Esophagus squamous epithelium (tissue), 5 donors: ENCODE data around the gene GLI2. TPM values are rescaled to one million over a fixed set of nuclear protein-coding genes. Genes with fewer than 3 reads are reported as not detected.

Experiments
- DNase-seq: peaks from one replicate; lab custom pipeline; 2025; lab: John Stamatoyannopoulos, UW
- H3K27ac ChIP-seq, 4 donors: fragments of 200-600 bp; sonication (generic); one replicate each; pipeline ENCODE4 v1.5.1; 2016 to 2019; ENCODE audit warnings: mild to moderate bottlenecking in 1 of 4
- H3K27me3 ChIP-seq, 4 donors: fragments of 200-600 bp; sonication (generic); 1 replicate in 3 of 4; 2 replicates in 1 of 4; pipeline versions ENCODE4 v1.5.1 to v1.6.0; 2017 to 2021; ENCODE audit warnings: antibody characterized with exemption in 1 of 4
- H3K36me3 ChIP-seq, 3 donors: fragments of 200-600 bp; sonication (generic); one replicate each; pipeline ENCODE4 v1.5.1; 2016 to 2019
- H3K4me1 ChIP-seq, 3 donors: fragments of 200-600 bp; sonication (generic); one replicate each; pipeline ENCODE4 v1.5.1; 2017 to 2019
- H3K4me3 ChIP-seq, 4 donors: fragments of 200-600 bp; sonication (generic); 1 replicate in 3 of 4; 2 replicates in 1 of 4; pipeline ENCODE4 v1.5.1; 2016 to 2019; ENCODE audit warnings: mild to moderate bottlenecking in 2 of 4, moderate library complexity in 1 of 4
- H3K9me3 ChIP-seq, 3 donors: fragments of 200-600 bp; sonication (generic); one replicate each; pipeline ENCODE4 v1.5.1; 2016 to 2019
- POLR2A ChIP-seq, 4 donors: fragments of 450-650 bp; IDR thresholded peaks; one replicate each; pipeline ENCODE4 v1.6.1; 2017; ENCODE audit warnings: antibody characterized with exemption in 4 of 4, mild to moderate bottlenecking in 4 of 4, moderate library complexity in 3 of 4
- WGBS, 2 donors: methylation state at CpG; one replicate each; pipeline ENCODE4 v1.1.5; 2018; 5-methylcytosine and 5-hydroxymethylcytosine counted together
- intact Hi-C: fragments of 100-400 bp; cut with DNase I; formaldehyde crosslinking; loops from one replicate; pipeline ENCODE4 v1.15.0; 2022
- total RNA-seq, 4 donors: library from RNA; depleted of rRNA; stranded (reverse); fragments of >200 nt; gene quantifications; one replicate each; pipeline ENCODE4 v1.1.0, GENCODE V29; 2016
- TF ChIP-seq, protein P1 (sequence below), 6 experiments: fragments of 450-650 bp in 4 of 6; fragments of 200-600 bp in 2 of 6; sonication (generic) in 2 of 6; IDR thresholded peaks; one replicate each; pipeline ENCODE4 v1.5.1; 2016 to 2019; ENCODE audit warnings: antibody characterized with exemption in 6 of 6, mild to moderate bottlenecking in 4 of 6, moderate library complexity in 4 of 6
- donor health status: DM: yes; HTN: yes; CAD: no.

The GLI2 gene
- total RNA-seq, 4 donors from 2014 or later, result 1.1 to 2.7 (median 1.9) TPM

DNA sequence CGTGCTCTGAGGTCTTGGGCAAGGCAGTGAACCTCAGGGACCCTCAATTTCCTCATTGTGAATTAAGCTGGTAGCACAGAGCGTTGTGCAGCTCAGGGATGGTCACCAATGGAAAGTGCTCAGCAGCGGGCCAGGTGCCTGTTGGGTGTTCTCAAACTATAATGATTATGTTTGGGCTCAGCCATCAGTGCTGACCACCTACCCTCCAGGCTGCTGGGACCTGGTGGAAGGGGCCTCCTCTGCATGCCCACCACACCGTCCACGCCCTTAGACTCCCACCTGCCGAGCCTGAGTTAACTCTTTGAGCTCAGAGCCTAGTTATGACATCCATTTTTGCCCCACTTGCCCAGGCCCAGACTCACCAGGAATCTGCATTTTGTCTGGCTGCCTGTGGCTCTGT is 35.0 kb downstream of the GLI2 start:
- no peak overlapping the region for H3K27ac ChIP-seq
- no peaks in the 10 kb centered on the region for H3K9me3 ChIP-seq
- H3K4me3 ChIP-seq, result no peak overlapping the region
- 79 to 90% methylated on average over 2 to 4 of the region's 6 CpGs for whole genome bisulfite sequencing, 2 donors
- TF ChIP-seq, protein P1, sequence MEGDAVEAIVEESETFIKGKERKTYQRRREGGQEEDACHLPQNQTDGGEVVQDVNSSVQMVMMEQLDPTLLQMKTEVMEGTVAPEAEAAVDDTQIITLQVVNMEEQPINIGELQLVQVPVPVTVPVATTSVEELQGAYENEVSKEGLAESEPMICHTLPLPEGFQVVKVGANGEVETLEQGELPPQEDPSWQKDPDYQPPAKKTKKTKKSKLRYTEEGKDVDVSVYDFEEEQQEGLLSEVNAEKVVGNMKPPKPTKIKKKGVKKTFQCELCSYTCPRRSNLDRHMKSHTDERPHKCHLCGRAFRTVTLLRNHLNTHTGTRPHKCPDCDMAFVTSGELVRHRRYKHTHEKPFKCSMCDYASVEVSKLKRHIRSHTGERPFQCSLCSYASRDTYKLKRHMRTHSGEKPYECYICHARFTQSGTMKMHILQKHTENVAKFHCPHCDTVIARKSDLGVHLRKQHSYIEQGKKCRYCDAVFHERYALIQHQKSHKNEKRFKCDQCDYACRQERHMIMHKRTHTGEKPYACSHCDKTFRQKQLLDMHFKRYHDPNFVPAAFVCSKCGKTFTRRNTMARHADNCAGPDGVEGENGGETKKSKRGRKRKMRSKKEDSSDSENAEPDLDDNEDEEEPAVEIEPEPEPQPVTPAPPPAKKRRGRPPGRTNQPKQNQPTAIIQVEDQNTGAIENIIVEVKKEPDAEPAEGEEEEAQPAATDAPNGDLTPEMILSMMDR (IDR thresholded peaks at IDR 0.05), result no peak
- no peak for TF ChIP-seq POLR2A (IDR thresholded peaks at IDR 0.05)
- H3K4me1 ChIP-seq, result peaks cover 0 to 20% (median 3%) of the 10 kb centered on the region in 3 donors
- no peaks in the 10 kb centered on the region for H3K36me3 ChIP-seq
- no peak for DNase-seq
- H3K27me3 ChIP-seq, result peaks cover 0 to 10% (median 0%) of the 10 kb centered on the region in 4 donors
- intact Hi-C loops, result no loop called here

DNA sequence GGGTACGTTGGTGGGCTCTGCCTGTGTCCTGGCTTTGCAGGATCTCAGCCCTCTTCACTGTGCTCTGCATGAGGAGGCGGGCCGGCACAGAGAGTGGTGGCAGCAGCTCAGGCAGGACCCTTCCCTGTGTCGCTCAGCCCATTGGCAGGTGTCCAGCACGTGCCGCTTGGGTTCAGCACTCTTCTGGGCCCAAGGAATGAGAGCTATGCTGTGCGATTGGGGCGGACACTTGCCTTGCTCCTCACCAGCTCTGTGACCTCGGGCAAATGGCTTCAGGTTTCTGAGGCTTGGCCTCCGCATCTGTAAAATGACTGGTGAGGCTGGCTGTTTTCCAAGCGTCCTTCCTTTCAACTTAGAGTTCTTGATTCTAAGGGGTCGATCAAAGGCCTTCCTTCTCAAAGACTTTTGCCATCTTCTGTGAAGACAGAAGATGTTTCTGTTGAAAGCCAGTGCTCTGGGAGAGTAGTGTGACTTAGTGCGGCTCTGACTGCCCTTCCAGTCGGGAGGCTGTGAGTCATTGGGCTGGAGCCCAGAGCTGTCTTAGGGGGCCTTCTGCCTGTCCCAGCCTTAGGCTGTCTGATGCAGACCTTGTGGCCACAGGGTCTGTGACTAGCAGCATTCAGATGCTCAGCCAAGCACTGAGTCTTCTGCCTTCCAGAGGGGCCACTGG is 35.6 kb downstream of the GLI2 start:
- H3K9me3 ChIP-seq, result no peaks in the 10 kb centered on the region
- H3K27ac ChIP-seq, result peak overlapping the region in 2 of 4 donors; percentile 13 to 61

GRCh38 chr2:120771781-120772208 is 36.1 kb downstream of the GLI2 start:
- peaks cover 0 to 14% (median 0%) of the 10 kb centered on the region in 4 donors for H3K27me3 ChIP-seq
- peaks cover 0 to 13% (median 3%) of the 10 kb centered on the region in 3 donors for H3K4me1 ChIP-seq
- no peaks in the 10 kb centered on the region for H3K9me3 ChIP-seq
- H3K36me3 ChIP-seq, result no peaks in the 10 kb centered on the region
- TF ChIP-seq, protein P1 (IDR thresholded peaks at IDR 0.05), result no peak
- no peak for TF ChIP-seq POLR2A (IDR thresholded peaks at IDR 0.05)
- peak overlapping the region in 2 of 4 donors; percentile 13 to 52 for H3K27ac ChIP-seq
- 32 to 64% methylated on average over 3 of the region's 5 CpGs for WGBS, 2 donors
- no peak for DNase-seq
- intact Hi-C loops, result no loop called here
- H3K4me3 ChIP-seq, result no peak overlapping the region

More for the DNA sequence above, 35.6 kb downstream of the GLI2 start:
- 39 to 56% methylated on average over 4 to 10 of the region's 14 CpGs for WGBS, 2 donors
- intact Hi-C loops, result no loop called here
- peaks cover 0 to 12% (median 0%) of the 10 kb centered on the region in 4 donors for H3K27me3 ChIP-seq
- H3K36me3 ChIP-seq, result no peaks in the 10 kb centered on the region
- no peak for DNase-seq
- no peak overlapping the region for H3K4me3 ChIP-seq
- no peak for TF ChIP-seq POLR2A (IDR thresholded peaks at IDR 0.05)
- TF ChIP-seq, protein P1 (IDR thresholded peaks at IDR 0.05), result no peak
- peaks cover 0 to 16% (median 3%) of the 10 kb centered on the region in 3 donors for H3K4me1 ChIP-seq

GRCh38 chr2:120772261-120772660 is 36.6 kb downstream of the GLI2 start:
- Histone ChIP-seq H3K27me3 (peaks cover 0 to 19% (median 0%) of the 10 kb centered on the region in 4 donors), H3K27ac (peak overlapping the region in 1 of 4 donors; percentile 52), H3K36me3 (no peaks in the 10 kb centered on the region), H3K9me3 (no peaks in the 10 kb centered on the region), H3K4me3 (no peak overlapping the region), H3K4me1 (peaks cover 0 to 13% (median 3%) of the 10 kb centered on the region in 3 donors)
- no peak for DNase-seq
- intact Hi-C loops, result no loop called here
- TF ChIP-seq, protein P1 (IDR thresholded peaks at IDR 0.05), result no peak
- TF ChIP-seq POLR2A (IDR thresholded peaks at IDR 0.05), result no peak
- WGBS, 2 donors, result 89 to 91% methylated on average over 5 of the region's 5 CpGs

DNA sequence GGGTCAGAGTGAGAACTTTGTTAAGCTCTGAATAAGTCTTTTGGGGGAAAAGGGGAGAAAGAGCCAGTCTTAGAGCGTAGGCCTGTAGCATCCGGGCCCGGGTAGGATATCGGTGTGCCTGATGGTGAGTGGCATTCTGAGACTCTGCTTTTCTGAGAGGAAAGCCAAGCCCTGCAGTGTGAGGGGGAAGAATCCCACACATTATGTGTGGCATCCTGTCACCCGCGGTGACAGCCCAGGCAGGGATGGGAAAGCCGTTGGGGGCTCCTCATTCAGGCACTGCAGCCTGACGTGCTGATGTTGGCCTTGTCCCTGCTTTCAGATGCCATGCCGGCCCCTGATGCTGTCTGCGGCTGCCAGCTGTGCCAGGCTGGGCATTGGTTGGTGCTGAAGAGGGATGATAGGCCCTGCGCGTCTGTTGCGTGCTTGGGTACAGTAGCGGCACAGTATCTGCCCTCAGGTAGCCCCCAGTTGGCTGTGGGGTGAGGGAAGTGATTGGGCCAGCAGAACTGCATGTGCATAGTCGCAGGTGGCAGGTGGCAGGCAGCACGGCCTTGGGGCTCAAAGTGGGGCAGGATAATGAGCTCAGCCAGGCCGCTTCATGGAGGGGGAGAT is 37.6 kb downstream of the GLI2 start:
- H3K27ac ChIP-seq, result no peak overlapping the region
- no peak overlapping the region for H3K4me3 ChIP-seq
- TF ChIP-seq, protein P1 (IDR thresholded peaks at IDR 0.05), result no peak
- TF ChIP-seq POLR2A (IDR thresholded peaks at IDR 0.05), result no peak
- 97 to 100% methylated on average over 2 to 7 of the region's 17 CpGs for WGBS, 2 donors
- intact Hi-C loops, result no loop called here
- no peak for DNase-seq
- H3K36me3 ChIP-seq, result no peaks in the 10 kb centered on the region
- no peaks in the 10 kb centered on the region for H3K9me3 ChIP-seq
- peaks cover 0 to 13% (median 3%) of the 10 kb centered on the region in 3 donors for H3K4me1 ChIP-seq
- peaks cover 0 to 29% (median 0%) of the 10 kb centered on the region in 4 donors for H3K27me3 ChIP-seq
